ENCODE data around the gene PRKCH.
"Not testable (repeated sequence)": the region's sequence is repeated elsewhere in the genome, so short reads cannot be mapped to it uniquely, and the experiment has no call there.

Gene PRKCH

DNA sequence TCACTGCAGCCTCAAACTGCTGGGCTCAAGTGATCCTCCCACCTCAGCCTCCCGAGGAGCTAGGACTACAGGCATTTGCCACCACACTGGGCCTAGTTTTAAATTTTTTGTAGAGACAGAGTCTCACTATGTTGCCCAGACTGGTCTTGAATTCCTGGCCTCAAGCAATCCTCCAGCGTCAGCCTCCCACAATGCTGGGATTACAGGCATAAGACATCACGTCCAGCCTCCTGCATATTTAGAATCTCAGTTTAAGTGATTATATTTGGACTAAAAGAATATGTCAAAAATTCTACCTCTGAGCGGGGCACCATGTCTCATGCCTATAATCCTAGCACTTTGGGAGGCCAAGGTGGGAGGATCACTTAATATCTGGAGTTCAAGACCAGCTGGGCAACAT is 12.7 kb upstream of the PRKCH start:
- not testable (repeated sequence) for DNase-seq (ENCODE audit: low read depth)

DNA sequence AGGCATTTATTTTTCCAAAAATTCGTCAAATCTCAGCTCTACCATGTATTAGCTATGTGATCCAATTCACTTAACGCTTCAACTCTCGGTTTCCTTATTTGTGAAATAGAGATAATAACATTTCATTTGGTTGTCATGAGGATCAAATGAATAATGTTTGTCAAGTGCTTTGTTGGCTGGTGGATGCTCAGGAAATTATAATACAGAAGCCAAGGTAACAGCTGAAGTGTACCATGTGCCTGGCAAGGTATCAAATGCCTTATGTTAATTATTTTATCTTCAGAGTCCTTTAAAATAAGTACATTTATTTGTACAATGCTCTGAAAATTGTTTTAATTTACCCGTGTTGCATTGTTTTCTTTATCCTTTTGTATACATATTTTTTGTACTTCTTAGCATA is 6.1 kb upstream of the PRKCH start:
- no peak for DNase-seq (ENCODE audit: low read depth)

DNA sequence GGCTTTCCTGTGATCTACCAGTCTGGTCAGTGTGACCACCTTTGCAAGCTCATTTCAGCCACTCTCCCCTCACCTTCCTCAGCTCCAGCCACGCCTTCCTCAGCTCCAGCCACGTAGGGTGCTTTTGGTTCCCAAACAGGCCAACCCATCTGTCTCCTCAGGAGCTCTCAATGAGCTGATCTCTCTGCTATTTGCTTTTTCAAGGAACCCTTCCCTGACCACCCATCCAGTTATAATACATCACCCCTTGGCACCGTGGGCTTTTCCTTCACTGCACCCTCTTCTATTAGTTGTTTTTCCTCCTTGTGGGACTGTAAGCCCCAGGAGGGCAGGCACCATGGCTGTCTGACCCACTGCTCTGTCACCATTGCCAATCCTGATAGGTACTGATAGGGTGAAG is 2.3 kb upstream of the PRKCH start:
- no peak for DNase-seq (ENCODE audit: low read depth)

DNA sequence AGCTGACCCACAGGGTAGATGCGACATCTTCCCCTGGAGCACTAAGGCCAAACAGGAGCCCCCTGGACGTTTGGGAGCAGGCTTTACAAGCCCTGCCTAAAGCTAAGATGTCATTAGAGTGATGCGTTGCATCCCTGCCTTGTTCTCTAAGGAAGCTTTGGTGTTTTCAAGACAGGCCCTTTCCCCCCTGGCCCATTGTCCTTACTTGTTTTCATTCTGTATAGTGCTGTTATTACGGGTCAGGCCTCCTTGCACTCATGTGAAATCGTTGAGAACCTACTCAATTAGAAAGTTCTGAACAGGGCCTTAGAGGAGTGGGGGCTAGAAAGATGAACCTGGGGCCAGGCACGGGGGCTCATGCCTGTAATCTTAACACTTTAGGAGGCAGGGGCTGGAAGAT is 1.7 kb upstream of the PRKCH start:
- no peak for DNase-seq (ENCODE audit: low read depth)

DNA sequence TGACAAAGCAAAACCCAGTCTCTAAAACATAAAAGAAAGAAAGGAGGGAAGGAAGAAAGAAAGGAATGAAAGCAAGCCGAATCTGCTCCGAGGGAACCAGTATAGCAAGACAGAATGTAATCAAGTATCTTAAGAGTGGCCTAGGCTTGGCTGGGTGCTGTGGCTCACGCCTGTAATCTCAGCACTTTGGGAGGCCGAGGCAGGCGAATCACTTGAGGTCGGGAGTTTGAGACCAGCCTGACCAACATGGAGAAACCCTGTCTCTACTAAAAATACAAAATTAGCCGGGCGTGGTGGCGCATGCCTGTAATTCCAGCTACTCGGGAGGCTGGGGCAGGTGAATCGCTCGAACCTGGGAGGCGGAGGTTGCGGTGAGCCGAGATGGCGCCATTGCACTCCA is 1.2 kb upstream of the PRKCH start:
- not testable (repeated sequence) for DNase-seq (ENCODE audit: low read depth)

DNA sequence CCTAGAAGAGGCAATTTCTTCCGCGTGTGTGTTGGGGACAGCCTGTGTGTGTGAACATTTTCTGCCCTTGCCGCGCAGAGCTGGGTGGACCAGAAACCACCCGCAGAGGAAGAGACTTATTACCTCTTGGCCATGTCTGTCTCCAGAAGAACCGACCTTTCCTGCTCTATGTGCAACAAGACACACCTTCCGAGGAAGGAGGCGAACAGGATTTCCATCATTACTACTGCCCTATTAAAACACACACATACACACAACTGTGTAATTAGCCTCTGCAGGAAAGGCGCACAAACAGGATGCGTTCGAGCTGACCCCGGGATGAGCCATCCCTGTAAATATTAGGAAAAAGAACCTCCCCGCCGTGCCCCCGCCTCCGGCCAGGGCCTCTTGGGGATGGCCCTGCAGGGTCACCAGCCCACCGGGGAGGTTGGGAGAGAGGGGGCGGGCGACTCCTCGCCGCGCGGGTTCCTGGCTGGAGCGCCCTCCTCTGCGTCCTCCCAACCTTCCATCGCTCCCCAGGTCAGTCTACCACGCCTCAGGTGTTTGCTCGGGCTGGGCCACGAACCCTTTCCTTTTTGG is 484 bp upstream of the PRKCH start:
- DNase-seq (ENCODE audit: low read depth): no peak

DNA sequence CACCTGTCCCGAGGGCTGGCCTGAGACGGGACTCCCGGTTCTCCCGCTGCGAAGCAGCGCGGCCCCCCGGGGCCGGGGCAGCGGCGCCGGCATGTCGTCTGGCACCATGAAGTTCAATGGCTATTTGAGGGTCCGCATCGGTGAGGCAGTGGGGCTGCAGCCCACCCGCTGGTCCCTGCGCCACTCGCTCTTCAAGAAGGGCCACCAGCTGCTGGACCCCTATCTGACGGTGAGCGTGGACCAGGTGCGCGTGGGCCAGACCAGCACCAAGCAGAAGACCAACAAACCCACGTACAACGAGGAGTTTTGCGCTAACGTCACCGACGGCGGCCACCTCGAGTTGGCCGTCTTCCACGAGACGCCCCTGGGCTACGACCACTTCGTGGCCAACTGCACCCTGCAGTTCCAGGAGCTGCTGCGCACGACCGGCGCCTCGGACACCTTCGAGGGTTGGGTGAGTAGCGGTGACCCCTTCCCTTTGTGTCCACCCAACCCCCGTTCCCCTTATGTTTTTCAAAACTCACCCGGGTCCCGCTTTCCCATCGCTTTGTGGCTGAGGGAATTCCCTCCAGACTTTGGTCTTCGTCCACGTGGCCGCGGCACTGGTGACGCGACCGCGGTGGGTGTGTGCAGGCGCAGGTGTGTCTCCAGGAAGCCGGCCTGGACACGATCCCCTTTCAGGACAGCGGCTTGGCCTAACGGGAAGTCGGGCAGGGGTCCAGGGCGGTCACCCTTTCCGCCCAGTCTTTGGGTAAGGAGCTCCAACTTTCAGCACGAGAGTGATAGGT is 826 bp downstream of the PRKCH start:
- DNase-seq (ENCODE audit: low read depth): no peak

DNA sequence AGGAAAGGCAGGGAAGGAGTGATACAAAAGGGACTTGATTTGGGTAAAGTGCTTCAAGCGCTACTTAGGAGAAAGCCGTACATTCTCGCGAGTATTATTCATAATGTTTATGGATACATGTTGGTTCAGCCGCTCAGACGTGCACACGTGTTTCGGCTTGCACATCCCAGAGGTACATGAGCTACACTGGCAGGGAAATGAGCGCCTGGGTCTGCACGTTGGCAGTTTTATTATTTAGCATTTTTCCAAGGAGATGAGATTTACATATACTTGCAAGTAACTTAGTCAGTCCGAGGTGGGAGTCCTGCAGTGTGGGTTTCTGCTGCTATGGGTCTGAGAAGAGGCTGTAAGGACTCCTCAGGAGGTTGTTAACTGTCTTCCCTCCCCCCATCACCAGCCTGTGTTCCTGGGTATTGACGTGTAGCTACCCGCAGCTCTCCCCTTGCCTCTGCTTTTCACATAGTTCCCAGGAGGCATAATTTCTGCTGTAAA is 1.5 kb downstream of the PRKCH start:
- no peak for DNase-seq (ENCODE audit: low read depth)

DNA sequence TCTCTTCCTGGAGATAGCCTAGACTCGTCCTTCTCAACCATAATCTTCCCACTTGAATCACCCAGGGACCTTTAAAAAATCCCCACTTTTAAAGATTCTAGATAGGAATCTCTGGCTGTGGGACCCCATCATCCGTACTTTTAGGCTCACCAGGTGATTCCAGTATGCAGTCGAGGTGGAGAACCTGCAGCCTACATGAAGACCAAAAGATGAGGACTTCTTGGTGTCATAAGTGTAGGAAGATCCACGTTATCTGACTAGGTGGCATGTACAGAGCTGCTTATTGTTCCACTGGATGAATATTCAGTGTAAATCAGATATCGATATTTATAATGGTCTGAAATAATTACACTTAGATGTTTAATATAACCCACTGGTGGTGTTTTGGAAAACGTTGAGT is 2.6 kb downstream of the PRKCH start:
- DNase-seq (ENCODE audit: low read depth): no peak

DNA sequence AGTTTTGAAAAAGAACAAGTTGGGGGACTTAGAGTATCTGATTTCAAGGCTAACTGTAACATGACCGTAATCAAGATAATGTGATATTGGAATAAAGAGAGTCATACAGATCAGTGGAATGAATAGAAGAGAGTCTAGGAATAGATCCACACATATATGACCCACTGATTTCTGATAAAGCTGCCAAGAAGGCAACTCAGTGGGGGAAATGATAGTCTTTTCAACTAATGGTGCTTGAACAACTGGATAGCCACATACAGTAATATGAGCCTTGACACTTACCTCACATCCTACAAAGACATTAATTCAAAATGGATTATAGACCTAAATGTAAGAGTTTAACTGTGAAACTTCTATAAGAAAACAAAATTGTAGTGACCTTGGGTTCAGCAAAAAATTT is 3.8 kb downstream of the PRKCH start:
- no peak for DNase-seq (ENCODE audit: low read depth)

DNA sequence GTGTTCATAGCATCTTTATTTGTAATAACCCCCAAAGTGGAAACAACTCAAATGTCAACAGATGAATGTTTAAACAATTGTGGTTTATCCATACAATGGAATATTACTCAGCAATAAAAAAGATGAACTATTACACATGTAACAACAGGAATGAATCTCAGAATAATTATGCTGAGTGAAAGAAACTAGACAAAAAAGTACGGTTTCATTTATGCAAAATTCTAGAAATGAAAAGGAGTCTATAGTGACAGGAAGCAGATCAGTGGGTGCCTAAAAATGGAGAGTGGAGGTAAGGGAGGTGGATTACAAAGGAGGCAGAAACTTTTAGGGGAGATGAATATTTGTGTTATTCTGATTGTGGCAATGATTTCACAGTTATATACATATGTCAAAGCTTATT is 4.8 kb downstream of the PRKCH start:
- no peak for DNase-seq (ENCODE audit: low read depth)

DNA sequence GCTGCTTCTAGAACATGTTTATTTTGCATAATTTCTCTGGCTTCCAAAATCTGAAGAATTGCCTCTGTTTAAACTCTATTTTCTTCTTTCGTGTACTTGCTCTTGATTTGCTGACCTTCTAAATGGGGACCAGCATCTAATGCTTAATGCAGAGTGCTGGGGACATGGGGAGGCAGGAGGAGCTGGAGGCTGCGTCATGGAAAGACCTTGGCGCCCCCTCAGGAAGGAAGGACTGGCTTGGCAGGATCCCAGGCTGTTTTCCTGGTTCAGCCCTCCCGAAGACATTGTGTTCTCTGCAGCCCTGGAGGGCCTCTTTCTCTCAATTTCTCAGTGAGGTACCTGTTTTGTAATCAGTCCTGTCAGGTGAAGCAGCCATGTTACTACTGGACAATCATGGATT is 5.5 kb downstream of the PRKCH start:
- DNase-seq (ENCODE audit: low read depth): no peak

DNA sequence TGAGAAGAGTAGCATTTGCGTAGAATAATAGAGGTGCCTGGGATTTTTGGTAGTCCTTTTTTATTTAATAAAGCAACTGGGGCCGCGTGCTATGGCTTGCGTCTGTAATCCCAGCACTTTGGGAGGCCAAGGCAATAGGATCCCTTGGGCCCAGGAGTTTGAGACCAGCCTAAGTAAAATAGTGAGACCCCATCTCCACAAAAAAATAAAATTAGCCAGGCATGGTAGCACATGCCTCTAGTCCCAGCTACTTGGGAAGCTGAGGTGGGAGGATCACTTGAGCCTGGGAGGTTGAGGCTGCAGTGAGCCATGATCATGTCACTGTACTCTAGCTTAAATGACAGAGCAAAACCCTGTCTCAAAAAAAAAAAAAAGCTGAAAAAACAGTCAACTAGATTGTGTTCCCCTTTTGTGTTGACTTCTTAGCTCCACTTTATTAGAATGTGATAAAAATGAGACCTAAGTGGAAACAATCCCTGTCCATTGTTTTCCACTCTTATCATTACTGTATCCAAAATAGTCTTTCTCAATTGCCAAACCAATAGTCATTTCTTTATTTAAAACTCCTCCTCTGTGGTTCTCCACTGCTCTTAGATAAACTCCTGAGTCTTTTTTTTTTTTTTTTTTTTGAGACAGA is 7.4 kb downstream of the PRKCH start:
- DNase-seq (ENCODE audit: low read depth): no peak

DNA sequence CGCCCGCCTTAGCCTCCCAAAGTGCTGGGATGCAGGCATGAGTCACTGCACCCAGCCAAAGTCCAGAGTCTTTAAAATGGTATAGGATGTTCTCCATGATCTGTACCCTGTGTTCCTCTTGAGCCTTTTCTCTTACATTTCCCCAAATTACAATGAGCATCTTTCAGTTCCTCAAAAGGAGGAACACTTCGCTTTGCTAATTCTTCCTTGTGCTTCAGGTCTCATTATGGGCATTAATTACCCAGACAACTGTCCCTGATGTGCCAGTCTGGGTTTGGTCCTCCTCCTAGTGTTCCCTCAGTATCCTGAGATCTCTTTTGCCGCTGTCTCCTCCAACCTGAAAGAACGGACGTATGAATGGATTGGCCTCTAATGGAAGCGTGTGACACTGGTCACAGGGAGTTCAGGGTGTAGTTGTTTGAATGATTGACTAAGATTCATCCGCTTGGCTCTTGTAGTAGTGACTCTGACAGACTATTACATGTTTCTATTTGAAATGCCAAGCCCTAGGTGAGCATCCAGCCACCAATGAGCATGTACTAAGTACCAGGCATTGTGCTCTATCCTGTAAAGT is 8.2 kb downstream of the PRKCH start:
- no peak for DNase-seq (ENCODE audit: low read depth)

DNA sequence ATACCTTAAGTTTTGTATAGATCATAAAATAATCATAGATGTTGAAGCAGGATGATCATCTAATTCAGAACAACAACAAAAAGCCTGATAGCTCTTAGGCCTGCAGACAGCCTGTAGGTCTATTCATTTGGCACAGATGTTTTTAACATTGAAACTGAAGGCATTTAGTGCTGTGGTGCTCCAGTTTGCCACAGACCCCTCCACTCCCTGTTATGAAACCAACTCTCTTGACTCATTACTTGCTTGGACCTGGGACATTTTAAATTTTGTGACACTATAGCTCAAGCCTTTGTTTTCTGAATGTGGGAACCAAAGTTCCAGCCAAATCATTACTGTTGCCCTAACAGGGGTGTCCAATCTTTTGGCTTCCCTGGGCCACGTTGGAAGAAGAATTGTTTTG is 9.1 kb downstream of the PRKCH start:
- no peak for DNase-seq (ENCODE audit: low read depth)

DNA sequence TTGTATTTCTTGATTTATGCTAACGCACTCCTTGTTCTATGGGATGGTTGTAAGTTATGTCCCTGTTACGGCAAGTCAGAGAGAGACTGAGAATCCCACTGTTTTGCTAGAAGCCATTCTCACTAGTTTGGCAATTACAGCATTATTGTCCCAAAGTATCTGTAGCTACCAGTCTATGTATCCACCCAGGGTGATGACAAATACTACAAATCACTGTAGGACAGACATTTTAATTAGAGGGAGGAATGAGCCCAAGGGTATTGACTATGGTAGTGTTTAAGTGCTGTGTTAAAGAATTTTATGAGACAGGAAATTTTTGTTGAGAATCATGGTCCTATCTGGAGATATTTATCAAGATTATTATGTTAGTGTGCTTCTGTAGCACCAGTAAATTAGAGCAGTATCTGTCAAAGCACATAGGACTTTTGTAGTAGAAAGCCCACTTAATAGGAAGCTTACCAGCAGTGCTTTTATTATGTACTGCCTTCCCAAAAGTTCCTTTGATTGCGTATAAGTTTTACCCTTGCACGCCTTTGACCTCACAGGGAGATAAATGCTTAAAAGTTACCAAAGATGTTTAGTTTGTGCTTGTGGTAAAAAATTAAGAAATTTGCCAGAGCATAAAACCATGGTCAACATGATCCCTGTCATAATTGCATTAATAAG is 10.7 kb downstream of the PRKCH start:
- DNase-seq (ENCODE audit: low read depth): no peak

DNA sequence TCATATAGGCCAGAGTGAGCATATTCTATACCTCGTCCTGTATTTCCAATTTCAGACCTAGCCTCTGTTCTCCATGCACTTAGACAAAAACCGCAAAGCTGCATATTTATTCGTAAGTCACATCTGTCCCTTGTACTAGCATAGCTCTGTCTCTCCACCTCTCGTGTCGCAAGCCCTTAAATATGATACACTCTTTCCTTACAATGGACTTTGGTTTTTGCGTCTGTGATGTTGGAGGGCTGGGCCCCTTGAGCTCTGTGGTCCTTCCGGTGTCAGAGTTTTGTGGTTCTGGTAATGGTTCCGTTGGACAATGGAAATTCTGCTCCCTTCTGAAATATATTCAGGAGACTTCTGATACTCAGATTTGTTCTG is 11.3 kb downstream of the PRKCH start:
- DNase-seq (ENCODE audit: low read depth): no peak

DNA sequence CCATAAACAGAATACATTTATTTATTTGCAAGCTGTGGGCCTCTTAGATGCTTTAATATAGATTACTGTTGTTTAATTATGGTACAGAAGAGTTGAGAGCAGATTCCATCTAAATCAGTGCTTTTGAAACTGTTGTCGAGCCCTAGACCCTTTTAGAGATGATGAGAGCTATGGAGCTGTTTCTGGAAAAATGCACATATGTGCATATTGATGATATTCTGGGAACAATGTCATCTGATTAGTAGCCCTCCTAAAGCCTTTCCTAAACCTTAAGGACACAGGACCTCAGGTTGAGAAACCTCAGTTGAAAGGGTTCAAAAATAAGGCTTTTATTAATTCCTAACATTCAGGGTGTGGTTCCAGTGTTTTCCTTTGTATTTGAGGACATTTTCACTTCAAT is 11.7 kb downstream of the PRKCH start:
- no peak for DNase-seq (ENCODE audit: low read depth)

DNA sequence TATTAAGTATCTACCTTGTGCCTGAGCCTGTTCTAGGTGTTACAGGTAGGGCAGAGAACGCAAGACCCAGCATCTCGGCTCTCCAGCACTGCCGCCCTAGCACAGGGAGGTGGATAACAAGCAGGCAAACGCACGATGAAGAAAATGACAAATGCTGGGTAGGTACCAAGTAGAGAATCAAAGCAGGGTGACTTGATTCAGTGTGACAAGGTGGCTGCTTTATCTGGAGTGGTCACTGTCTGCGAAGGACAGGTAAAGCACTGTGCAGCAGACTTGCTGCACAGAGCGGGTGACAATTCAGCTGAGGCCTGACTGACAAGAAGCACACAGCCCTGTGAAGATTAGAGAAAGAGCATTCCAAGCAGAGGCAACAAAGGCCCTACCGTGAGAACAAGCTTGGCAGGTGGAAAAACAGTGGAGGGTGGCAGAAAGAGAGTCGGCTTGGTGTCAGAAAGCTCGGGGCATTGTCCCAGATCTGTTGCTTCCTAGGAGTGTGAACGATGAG is 12.9 kb downstream of the PRKCH start:
- no peak for DNase-seq (ENCODE audit: low read depth)

DNA sequence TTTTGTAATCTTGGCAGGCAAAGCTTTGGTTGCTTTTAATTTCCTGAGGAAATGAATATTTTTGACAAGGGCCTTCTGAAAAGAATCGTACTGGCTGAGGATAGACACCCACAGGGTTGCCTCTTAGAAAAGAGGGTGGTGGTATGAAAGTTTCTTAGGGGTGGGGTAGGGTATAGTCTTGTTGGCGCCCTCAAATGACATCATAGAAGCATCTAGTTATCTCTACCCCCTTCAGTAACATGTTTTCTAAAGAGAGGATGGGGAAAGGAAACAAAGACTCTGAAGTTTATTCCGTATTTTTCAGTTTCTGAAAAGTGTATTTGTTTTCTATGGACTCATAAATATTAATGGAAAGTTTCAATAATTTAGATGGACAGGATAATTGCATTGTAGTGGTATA is 13.7 kb downstream of the PRKCH start:
- DNase-seq (ENCODE audit: low read depth): no peak

DNA sequence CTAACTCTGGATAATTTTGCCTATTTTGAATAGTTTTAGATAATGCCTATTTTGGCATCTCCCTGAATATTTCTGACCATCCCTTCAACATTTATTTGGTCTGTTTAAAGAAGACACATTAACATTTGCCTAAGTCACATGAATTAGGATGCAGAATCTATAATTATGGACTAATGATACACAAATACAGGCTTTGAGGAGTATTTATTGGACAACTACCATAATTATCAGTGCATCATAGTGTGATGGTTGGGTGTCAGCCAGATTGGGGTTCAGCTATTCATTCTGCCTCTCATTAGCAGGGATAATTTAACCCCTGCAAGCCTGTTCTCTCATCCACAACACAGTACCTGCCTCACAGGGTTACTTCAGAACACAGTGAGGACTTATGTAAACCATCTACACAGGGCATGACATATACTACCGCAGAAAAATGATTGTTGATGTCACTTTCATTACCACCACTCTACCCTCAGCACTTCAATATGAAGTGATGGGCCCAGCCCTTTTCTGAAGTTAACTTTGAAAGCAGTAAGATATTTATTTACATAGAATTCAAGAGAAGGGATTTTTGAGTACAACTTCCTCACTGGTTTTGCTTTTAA is 14.4 kb downstream of the PRKCH start:
- no peak for DNase-seq (ENCODE audit: low read depth)

DNA sequence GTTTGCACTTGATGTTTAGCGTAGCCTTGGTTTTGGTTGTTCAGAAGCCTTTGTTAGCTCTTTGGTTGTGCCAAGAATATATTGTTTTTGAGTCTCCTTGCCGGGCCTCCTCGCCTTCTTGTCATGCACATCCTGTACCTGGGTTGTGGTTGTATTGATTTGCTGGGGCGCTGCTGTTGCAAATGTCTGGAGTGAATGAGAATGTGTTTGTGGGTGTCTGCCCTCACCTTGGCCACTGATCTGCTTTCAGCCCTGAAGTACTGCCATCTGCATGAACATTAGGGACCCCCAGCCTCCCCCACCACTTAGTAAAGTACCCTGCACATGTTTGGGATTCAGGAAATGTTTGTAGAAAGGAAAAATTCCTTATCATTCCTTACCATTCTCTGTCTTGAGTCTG is 16.5 kb downstream of the PRKCH start:
- DNase-seq (ENCODE audit: low read depth): no peak
